Endodermal cell (in vitro differentiated cells): ENCODE data around the gene TIMM23B. TPM values are rescaled to one million over a fixed set of nuclear protein-coding genes. Genes with fewer than 3 reads are reported as not detected.
"Not testable (repeated sequence)": the region's sequence is repeated elsewhere in the genome, so short reads cannot be mapped to it uniquely, and the experiment has no call there.

Experiments
- DNase-seq: peaks from one replicate; pipeline ENCODE4 v3.0.0-alpha.2; 2017
- H3K27ac ChIP-seq: 2 replicates; pipeline ENCODE4 v1.5.1; 2013; ENCODE audit warnings: mild to moderate bottlenecking, low read depth, low read length, moderate library complexity
- H3K27me3 ChIP-seq: 2 replicates; pipeline ENCODE4 v1.6.1; 2013; ENCODE audit warnings: mild to moderate bottlenecking, low read length, moderate library complexity; ENCODE audit not compliant: insufficient read depth, control insufficient read depth, poor library complexity, severe bottlenecking
- H3K36me3 ChIP-seq: 2 replicates; pipeline ENCODE4 v1.7.0; 2013; ENCODE audit warnings: mild to moderate bottlenecking, low read length, moderate library complexity; ENCODE audit not compliant: control insufficient read depth, insufficient read depth
- H3K4me1 ChIP-seq: one replicate; pipeline ENCODE4 v1.7.0; 2013; ENCODE audit warnings: low read length; ENCODE audit not compliant: control insufficient read depth, insufficient read depth
- H3K4me3 ChIP-seq: 2 replicates; pipeline ENCODE4 v1.5.1; 2013; ENCODE audit warnings: mild to moderate bottlenecking, low read length, moderate library complexity
- H3K9ac ChIP-seq: 2 replicates; pipeline ENCODE4 v1.6.1; 2013; ENCODE audit warnings: mild to moderate bottlenecking, low read length, moderate library complexity; ENCODE audit not compliant: poor library complexity, severe bottlenecking; ENCODE audit errors: extremely low read depth
- H3K9me3 ChIP-seq: 2 replicates; pipeline ENCODE4 v1.6.1; 2013; ENCODE audit warnings: mild to moderate bottlenecking, low read length, moderate library complexity; ENCODE audit not compliant: control insufficient read depth
- H3K27ac Mint-ChIP-seq: 2 replicates; pipeline ENCODE4 v1.8.0; 2020; ENCODE audit warnings: mixed read lengths
- H3K27me3 Mint-ChIP-seq: 2 replicates; pipeline ENCODE4 v1.8.0; 2021; ENCODE audit warnings: mild to moderate bottlenecking, mixed read lengths; ENCODE audit not compliant: insufficient read depth
- H3K36me3 Mint-ChIP-seq: 2 replicates; pipeline ENCODE4 v1.8.0; 2020; ENCODE audit warnings: low read depth, mixed read lengths
- H3K4me1 Mint-ChIP-seq: 2 replicates; pipeline ENCODE4 v1.8.0; 2020; ENCODE audit warnings: mixed read lengths
- H3K4me3 Mint-ChIP-seq: 2 replicates; pipeline ENCODE4 v1.8.0; 2020; ENCODE audit warnings: mild to moderate bottlenecking, moderate library complexity, mixed read lengths
- H3K9me3 Mint-ChIP-seq: 2 replicates; pipeline ENCODE4 v1.8.0; 2020; ENCODE audit warnings: mild to moderate bottlenecking, mixed read lengths
- CTCF ChIP-seq: fragments of 200-600 bp; sonication (generic); conservative IDR thresholded peaks from 2 replicates; pipeline ENCODE4 v1.5.0; 2021; ENCODE audit warnings: antibody characterized with exemption, mild to moderate bottlenecking
- WGBS, 2 experiments: methylation state at CpG; one replicate each; pipeline versions ENCODE4 v1.1.5 to v1.1.7; 2013; ENCODE audit warnings: missing lambda C conversion rate in 2 of 2, mixed read lengths in 1 of 2; ENCODE audit not compliant: insufficient coverage in 1 of 2, insufficient read length in 1 of 2; 5-methylcytosine and 5-hydroxymethylcytosine counted together
- long read RNA-seq, 4 experiments: library from polyadenylated mRNA in 2 of 4; library from RNA in 1 of 4; library from capped mRNA in 1 of 4; stranded (forward) in 3 of 4; unstranded in 1 of 4; transcript quantifications; one replicate each; pipeline ENCODE4 v2.0.0, GENCODE V29; 2020 to 2021; ENCODE audit warnings: inconsistent platforms in 1 of 4
- polyA plus RNA-seq, 2 experiments: library from polyadenylated mRNA; stranded (reverse); fragments of 50-300 nt; gene quantifications; one replicate each; pipeline ENCODE4 v1.2.3, GENCODE V29; 2013
- total RNA-seq, 2 donors: library from RNA; stranded (reverse); fragmentation: NEBNext Ultra II Directional in 1 of 2; extraction: Animal tissue kit (Norgen Biotek cat#: 25700) in 1 of 2; gene quantifications; 2 replicates in 1 of 2; 3 replicates in 1 of 2; pipeline ENCODE4 v1.2.1, GENCODE V29; 2021

Gene TIMM23B, protein sequence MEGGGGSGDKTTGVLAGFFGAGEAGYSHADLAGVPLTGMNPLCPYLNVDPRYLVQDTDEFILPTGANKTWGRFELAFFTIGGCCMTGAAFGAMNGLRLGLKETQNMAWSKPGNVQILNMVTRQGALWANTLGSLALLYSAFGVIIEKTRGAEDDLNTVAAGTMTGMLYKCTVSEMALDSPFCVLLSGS
- 10 to 100 TPM; 18.0 to 22.3 TPM for total RNA-seq
- 13.9 TPM for polyA plus RNA-seq (2013, experiment 1 of 2)
- 13.9 TPM for polyA plus RNA-seq (2013, experiment 2 of 2)
- long read RNA-seq, experiment 1, partial matches to known transcripts, result 1 of 5 reads
- long read RNA-seq, experiment 1, other reads (novel, unspliced or antisense), result 2 of 5 reads
- long read RNA-seq, experiment 2, transcript TIMM23B-201 (7 exons, 1,142 nt), result major isoform, 10 of 18 reads
- long read RNA-seq, experiment 2, partial matches to known transcripts, result 1 of 18 reads
- long read RNA-seq, experiment 2, other reads (novel, unspliced or antisense), result 5 of 18 reads
- long read RNA-seq, experiment 3, transcript TIMM23B-203 (8 exons, 2,623 nt), result minor isoform, 5 of 29 reads
- long read RNA-seq, experiment 3, transcript TIMM23B-201 (7 exons, 1,142 nt), result major isoform, 18 of 29 reads
- long read RNA-seq, experiment 3, partial matches to known transcripts, result 1 of 29 reads
- long read RNA-seq, experiment 3, other reads (novel, unspliced or antisense), result 5 of 29 reads
- long read RNA-seq, experiment 4, transcript TIMM23B-201 (7 exons, 1,142 nt), result major isoform, 10 of 18 reads
- long read RNA-seq, experiment 4, partial matches to known transcripts, result 1 of 18 reads
- long read RNA-seq, experiment 4, other reads (novel, unspliced or antisense), result 5 of 18 reads

DNA sequence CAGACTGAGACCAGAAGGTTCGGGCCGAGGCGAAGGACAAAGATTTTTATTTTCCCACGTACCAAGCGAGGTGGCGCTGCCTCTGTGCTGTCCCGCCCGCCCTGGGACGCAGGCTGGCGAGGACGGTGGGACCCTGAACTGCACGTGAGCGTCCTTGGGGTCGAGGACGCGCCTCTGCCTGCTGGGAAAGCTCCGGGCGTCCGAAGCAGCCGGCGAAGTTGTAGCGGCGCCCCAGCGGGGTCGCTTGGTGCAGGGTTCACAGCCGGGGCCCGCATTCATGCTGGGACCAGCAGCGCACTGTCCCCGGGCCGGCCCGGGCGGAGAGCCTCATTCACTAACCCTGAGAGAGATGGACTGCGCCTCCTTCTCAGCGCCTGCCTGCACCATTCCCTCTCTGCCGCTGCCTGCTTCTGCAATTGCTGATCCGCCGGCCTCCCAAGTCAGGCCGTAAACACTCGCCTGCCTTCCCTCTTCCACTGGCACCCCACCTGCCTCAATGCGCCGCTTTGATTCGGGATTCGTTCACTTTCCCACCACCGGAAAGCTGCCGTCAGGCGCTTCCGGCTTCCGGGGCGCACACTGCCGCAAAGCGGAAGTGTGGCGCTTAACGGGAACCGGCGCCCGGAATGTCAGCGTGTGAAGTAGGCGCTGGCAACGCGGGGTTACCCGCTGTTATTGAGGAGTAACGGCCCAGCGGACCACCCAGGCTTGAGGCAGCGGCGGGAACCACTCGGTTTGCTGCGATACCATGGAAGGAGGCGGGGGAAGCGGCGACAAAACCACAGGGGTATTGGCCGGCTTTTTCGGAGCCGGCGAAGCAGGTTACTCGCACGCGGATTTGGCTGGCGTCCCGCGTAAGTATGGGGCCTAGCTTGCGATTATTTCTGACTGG, at the start of gene TIMM23B, which contains the start of gene PARG:
TIMM23B (plus strand) TSS at position 607 of the 892 bp plus-strand sequence; CDS start at position 749, 142 bp downstream.
PARG (minus strand) TSS at position 581 of the 892 bp plus-strand sequence; CDS start at position 279, 302 bp downstream.
- not testable (repeated sequence) for H3K4me1 ChIP-seq, H3K27me3 Mint-ChIP-seq, H3K27me3 ChIP-seq, H3K9me3 Mint-ChIP-seq, H3K36me3 ChIP-seq, H3K9me3 ChIP-seq
- DNase-seq, result peak; percentile 93
- H3K9ac ChIP-seq, result peak within 1 kb of the TSS; percentile 94
- Mint-ChIP-seq H3K27ac (peak within 1 kb of the TSS; percentile 99), H3K4me1 (peaks cover 18% of the 10 kb centered on the region), H3K36me3 (peaks cover 12% of the 10 kb centered on the region), H3K4me3 (peak within 1 kb of the TSS; percentile 98)
- H3K27ac ChIP-seq, result peak within 1 kb of the TSS; percentile 44
- 0% methylated on average over 19 to 81 of the region's 81 CpGs for WGBS, 2 experiments
- TF ChIP-seq CTCF, result peak; percentile 42
- peak within 1 kb of the TSS; percentile 98 for H3K4me3 ChIP-seq

DNA sequence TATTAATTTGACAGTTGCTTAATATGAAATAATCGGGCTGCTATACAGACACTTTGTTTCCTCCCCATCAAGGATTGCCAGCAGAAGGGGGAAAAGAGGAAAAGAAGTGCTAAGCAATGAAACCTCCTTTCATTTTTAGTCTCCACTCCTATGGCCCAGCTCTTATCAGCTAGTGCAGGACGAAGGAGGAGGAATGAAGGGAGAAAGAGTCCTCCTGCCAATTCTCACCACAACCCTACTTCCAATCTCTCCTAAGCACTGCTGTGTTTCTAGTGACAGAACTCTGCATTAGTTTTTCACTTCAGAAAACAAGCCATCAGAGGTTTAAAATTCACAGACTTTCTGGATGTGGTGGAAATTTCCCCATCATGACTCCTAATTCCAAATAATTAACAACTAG, 41.9 kb upstream of the TIMM23B start:
- Mint-ChIP-seq H3K36me3 (peaks cover 21% of the 10 kb centered on the region), H3K9me3 (peaks cover 12% of the 10 kb centered on the region)
- H3K36me3 ChIP-seq, H3K4me3 ChIP-seq, H3K27me3 ChIP-seq, H3K27ac ChIP-seq, H3K27me3 Mint-ChIP-seq, H3K4me1 ChIP-seq, H3K4me1 Mint-ChIP-seq, H3K4me3 Mint-ChIP-seq, H3K27ac Mint-ChIP-seq, DNase-seq, H3K9ac ChIP-seq: not testable (repeated sequence)
- H3K9me3 ChIP-seq, result peaks cover 11% of the 10 kb centered on the region
- no CpG with 5 or more reads among the region's 2 CpGs for WGBS, 2 experiments

DNA sequence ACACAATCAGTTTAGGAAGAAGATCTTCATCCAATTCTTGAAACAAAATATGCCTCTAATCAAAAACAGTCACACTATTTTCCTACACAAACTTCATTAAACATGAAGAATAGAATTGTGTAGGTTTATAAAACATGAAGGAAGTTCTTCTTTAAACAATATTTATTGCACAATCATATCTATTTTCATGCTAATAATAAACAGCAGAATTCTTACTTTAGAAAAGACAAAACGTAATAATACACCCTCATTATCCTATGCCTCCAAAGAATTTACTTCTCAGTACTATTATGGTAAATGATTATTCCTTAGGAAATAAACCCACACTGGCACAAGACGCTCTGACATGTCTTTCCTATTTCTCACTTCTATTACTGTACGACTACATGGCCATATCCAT, 41.4 kb upstream of the TIMM23B start:
- not testable (repeated sequence) for H3K4me3 Mint-ChIP-seq, H3K9me3 Mint-ChIP-seq, H3K27me3 ChIP-seq, H3K4me3 ChIP-seq, H3K27ac ChIP-seq, H3K9ac ChIP-seq, H3K4me1 Mint-ChIP-seq, H3K9me3 ChIP-seq, H3K36me3 ChIP-seq, DNase-seq, H3K4me1 ChIP-seq, H3K27ac Mint-ChIP-seq, H3K27me3 Mint-ChIP-seq
- H3K36me3 Mint-ChIP-seq, result peaks cover 17% of the 10 kb centered on the region
- WGBS, 2 experiments, result no CpG with 5 or more reads among the region's 3 CpGs

GRCh38 chr10:49903829-49904228, 38.0 kb upstream of the TIMM23B start:
- not testable (repeated sequence) for H3K4me3 Mint-ChIP-seq, H3K36me3 Mint-ChIP-seq, H3K27ac Mint-ChIP-seq, H3K4me1 ChIP-seq, H3K9me3 Mint-ChIP-seq, H3K27ac ChIP-seq, H3K27me3 ChIP-seq, H3K9me3 ChIP-seq, H3K4me1 Mint-ChIP-seq, H3K4me3 ChIP-seq, H3K27me3 Mint-ChIP-seq, H3K9ac ChIP-seq, DNase-seq, H3K36me3 ChIP-seq
- WGBS, 2 experiments, result 100% methylated on average over 2 of the region's 3 CpGs; no CpG with 5 or more reads in 1 of the 2 experiments

GRCh38 chr10:49908290-49909080, 33.4 kb upstream of the TIMM23B start:
- H3K36me3 Mint-ChIP-seq, H3K36me3 ChIP-seq, DNase-seq, H3K4me1 ChIP-seq, H3K27me3 Mint-ChIP-seq, H3K9me3 ChIP-seq, H3K4me1 Mint-ChIP-seq, H3K27ac Mint-ChIP-seq, H3K9ac ChIP-seq, H3K27ac ChIP-seq, H3K4me3 Mint-ChIP-seq, H3K27me3 ChIP-seq, H3K4me3 ChIP-seq, H3K9me3 Mint-ChIP-seq: not testable (repeated sequence)
- WGBS, 2 experiments, result 96% methylated on average over 3 of the region's 4 CpGs; no CpG with 5 or more reads in 1 of the 2 experiments
